Fibroblast of mammary gland (primary cell): Measurements from ENCODE around the gene ADRM1.

Experiments used
- DNase-seq: peaks from one replicate; pipeline ENCODE4 v3.0.0-alpha.2; 2010; ENCODE audit warnings: low read depth
- H3K4me3 ChIP-seq: 2 replicates; pipeline ENCODE4 v1.5.1; 2011; ENCODE audit warnings: low read depth, mild to moderate bottlenecking, low read length, moderate library complexity; ENCODE audit not compliant: control insufficient read depth
- TF ChIP-seq, protein P1 (sequence below): conservative IDR thresholded peaks from 2 replicates; pipeline ENCODE4 v1.5.1; 2011; ENCODE audit warnings: low read depth, low read length, inconsistent platforms; ENCODE audit not compliant: control insufficient read depth, insufficient read depth

Gene ADRM1

GRCh38 chr20:62275219-62275618 is 27.6 kb upstream of the ADRM1 start:
- DNase-seq = no peak
- H3K4me3 ChIP-seq = no peak overlapping the region
- TF ChIP-seq, protein P1, sequence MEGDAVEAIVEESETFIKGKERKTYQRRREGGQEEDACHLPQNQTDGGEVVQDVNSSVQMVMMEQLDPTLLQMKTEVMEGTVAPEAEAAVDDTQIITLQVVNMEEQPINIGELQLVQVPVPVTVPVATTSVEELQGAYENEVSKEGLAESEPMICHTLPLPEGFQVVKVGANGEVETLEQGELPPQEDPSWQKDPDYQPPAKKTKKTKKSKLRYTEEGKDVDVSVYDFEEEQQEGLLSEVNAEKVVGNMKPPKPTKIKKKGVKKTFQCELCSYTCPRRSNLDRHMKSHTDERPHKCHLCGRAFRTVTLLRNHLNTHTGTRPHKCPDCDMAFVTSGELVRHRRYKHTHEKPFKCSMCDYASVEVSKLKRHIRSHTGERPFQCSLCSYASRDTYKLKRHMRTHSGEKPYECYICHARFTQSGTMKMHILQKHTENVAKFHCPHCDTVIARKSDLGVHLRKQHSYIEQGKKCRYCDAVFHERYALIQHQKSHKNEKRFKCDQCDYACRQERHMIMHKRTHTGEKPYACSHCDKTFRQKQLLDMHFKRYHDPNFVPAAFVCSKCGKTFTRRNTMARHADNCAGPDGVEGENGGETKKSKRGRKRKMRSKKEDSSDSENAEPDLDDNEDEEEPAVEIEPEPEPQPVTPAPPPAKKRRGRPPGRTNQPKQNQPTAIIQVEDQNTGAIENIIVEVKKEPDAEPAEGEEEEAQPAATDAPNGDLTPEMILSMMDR = no peak

DNA sequence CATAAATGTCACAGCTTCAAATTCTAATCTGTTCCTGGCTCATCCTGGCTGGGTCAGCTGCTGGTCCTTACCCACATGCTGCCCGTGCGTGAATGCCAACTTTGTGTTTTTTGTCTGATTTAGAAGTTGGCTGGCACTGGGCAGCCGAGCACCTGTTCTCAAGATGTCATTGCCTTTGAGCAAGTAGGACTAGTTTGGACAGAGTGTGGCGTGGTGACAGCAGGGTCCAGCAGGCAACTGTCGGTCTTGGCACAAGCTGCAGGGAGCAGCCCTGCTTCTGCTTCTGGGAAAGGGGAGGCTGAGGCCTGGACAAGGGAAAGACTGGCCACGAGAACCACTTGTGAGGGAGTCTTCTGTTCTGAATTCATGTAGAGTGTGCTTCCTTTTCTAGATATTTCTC is 26.4 kb upstream of the ADRM1 start:
- TF ChIP-seq, protein P1 = no peak
- DNase-seq = no peak
- H3K4me3 ChIP-seq = no peak overlapping the region

DNA sequence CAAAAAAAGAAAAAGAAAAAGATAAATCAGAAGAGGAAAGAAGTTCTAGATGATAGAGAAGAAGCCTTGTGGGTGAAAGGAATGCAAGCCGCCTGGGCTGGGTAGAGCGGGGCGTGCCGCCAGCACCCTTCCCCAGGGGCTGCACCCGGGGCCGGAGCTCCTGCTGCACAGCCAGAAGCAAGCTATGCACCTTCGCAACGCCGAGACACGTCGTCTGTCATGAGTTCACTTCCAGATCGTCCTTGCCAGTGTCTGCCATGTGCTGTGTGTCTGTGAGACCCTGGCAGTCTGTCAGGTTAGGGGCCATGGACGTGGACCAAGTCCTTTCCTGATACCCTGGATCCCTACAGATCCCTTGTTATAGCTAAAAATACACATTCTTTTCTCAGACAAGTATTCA is 25.5 kb upstream of the ADRM1 start:
- no peak for DNase-seq
- no peak overlapping the region for H3K4me3 ChIP-seq
- TF ChIP-seq, protein P1 = no peak

DNA sequence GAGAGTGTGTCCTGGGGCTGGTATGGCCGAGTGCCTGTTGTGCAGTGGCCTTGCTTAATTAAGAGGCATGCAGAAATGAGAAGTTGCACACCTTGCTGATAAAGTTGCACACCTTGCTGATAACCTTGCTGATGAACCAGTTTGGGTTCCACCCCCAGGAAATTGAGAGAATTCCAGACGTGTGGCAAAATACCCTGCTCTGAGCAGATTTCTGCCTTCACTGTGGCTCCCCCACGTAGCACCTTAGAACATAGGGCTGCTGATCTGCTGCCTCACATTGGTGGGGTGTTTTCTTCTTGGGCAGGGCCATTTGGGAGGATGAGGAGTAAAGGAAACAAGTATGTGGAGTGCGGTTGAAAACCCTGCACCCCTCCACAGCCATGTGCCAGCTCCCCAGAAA is 22.5 kb upstream of the ADRM1 start:
- DNase-seq = no peak
- TF ChIP-seq, protein P1 = no peak
- no peak overlapping the region for H3K4me3 ChIP-seq

DNA sequence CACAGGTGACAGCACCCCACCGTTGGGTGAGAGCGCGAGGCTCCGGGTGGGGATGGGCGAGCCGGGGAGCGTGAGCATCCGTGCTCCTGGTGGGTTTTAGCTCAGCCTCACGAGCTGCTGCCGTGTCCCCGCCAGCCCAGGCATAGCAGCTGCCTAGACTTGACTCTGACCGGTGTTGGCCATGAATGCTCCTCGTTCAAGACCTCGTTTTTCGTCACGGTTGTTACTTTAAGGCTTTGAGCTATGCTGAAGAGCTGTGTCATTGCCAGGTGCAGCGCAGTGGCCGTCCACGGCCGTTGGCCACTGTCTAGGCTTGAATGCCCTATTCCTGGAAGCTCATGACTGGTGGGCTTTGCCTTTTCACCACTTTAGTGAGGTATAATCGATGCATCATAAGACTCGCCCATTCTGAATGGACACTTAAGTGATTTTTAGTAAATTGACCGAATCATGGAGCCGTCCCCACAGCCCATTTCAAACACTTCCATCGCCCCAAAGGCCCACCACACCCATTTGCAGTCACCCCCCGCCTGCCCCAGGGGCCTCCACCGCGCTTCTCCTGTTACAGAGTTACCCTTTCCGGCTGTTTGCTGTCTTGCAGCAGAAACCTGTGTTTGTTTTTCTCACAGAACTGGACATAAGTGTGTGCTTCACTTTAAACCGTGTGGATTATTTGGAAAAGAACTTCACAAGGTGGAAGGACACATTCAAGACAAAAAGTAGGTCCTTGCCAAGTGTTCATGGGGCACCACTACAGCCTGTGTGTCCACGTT is 21.4 kb upstream of the ADRM1 start:
- TF ChIP-seq, protein P1 = no peak
- DNase-seq = no peak
- no peak overlapping the region for H3K4me3 ChIP-seq

DNA sequence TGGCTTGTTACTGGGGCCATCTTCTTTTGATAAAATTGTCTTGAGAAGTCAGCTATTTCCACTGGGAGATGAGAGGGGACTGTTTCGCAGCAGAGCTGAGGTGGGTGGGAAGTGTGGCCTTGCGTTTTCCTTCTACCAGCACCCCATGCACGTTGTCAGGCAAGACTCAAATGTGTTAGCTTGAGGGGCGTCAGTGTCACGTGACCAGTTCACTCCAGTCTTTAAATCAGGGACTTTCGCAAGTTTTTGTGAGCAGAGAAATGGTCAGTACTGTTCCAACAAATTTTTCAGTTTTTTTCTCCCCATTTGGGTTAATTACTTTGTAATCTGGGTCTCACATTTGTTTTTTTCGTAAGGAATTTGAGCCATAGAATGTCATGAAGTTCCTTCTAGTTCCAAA is 20.7 kb upstream of the ADRM1 start:
- no peak overlapping the region for H3K4me3 ChIP-seq
- TF ChIP-seq, protein P1 = no peak
- no peak for DNase-seq
